T-helper 2 cell treated with Interferon-gamma antibody and Interleukin-4, amounts not matched to agents 5 μg/mL and 100 μg/mL, for 36 hours (primary cell): ENCODE results near the gene ZNF710.

Experiments used
- DNase-seq: peaks from one replicate; pipeline ENCODE4 v3.0.0; 2021; ENCODE audit warnings: low spot score
- H3K27ac Mint-ChIP-seq: one replicate; pipeline ENCODE4 v1.8.0; 2021; ENCODE audit warnings: mild to moderate bottlenecking, mixed read lengths
- H3K27me3 Mint-ChIP-seq: one replicate; pipeline ENCODE4 v1.8.0; 2021; ENCODE audit warnings: low read depth, mixed read lengths
- H3K36me3 Mint-ChIP-seq: one replicate; pipeline ENCODE4 v1.8.0; 2021; ENCODE audit warnings: low read depth, mixed read lengths
- H3K4me1 Mint-ChIP-seq: one replicate; pipeline ENCODE4 v1.8.0; 2021; ENCODE audit warnings: low read depth, mixed read lengths
- H3K4me3 Mint-ChIP-seq: one replicate; pipeline ENCODE4 v1.8.0; 2022; ENCODE audit warnings: mild to moderate bottlenecking, moderate library complexity, mixed read lengths
- H3K9me3 Mint-ChIP-seq: one replicate; pipeline ENCODE4 v1.8.0; 2021; ENCODE audit warnings: mixed read lengths

Gene ZNF710

DNA sequence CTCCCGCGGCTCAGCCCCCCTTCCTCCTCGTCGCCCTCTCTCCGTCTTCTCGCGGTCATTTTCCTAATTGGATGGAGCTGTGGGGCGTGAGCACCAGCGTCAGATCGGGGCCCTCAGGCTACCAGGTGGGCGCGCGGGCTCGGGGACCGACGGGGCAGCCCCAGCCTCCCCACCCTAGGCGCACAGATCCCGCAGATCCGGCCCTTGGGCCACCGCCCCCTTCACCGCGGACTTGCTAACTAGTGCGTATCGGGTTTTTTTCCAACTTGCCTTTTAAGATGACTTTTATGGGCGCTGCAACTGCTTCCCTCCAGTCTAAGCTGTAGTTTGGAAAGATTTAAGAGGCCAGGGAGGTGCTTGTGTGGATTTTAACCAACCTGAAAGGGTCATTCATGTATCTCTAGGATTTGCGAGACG lies 1.3 kb downstream of the ZNF710 start:
- Mint-ChIP-seq H3K36me3 (peaks cover 21% of the 10 kb centered on the region), H3K27me3 (peaks cover 2% of the 10 kb centered on the region), H3K4me3 (peak overlapping the region; percentile 79), H3K27ac (peak overlapping the region; percentile 84), H3K9me3 (no peaks in the 10 kb centered on the region), H3K4me1 (peaks cover 50% of the 10 kb centered on the region)
- DNase-seq = peak; percentile 55

DNA sequence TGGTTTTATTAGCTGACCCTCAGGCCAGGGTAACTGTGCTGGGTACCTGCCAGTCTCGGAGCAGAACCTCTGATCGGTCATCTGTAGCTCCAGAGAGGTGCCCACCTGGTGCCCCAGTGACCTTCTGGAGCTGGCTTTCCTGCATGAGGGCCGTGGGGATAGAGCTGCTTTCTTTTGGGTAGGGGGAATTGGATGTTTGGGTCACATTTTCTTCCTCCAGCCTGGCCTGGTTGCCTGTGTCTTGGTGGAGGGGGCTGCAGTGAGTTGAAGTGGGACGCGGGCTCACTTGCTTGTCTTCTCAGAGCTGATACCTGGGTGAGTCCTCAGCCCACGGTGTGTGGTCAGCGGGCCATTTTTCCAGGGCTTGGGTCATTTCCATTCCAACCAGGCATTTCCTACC lies 2.6 kb downstream of the ZNF710 start:
- DNase-seq = no peak
- Mint-ChIP-seq H3K4me3 (peak overlapping the region; percentile 79), H3K9me3 (no peaks in the 10 kb centered on the region), H3K4me1 (peaks cover 56% of the 10 kb centered on the region), H3K27ac (peak overlapping the region; percentile 2), H3K27me3 (peaks cover 2% of the 10 kb centered on the region), H3K36me3 (peaks cover 24% of the 10 kb centered on the region)

GRCh38 chr15:90004252-90004651 lies 3.1 kb downstream of the ZNF710 start:
- no peak for DNase-seq
- Mint-ChIP-seq H3K4me1 (peaks cover 52% of the 10 kb centered on the region), H3K4me3 (peak overlapping the region; percentile 79), H3K27me3 (no peaks in the 10 kb centered on the region), H3K9me3 (no peaks in the 10 kb centered on the region), H3K36me3 (peaks cover 28% of the 10 kb centered on the region), H3K27ac (no peak overlapping the region)

DNA sequence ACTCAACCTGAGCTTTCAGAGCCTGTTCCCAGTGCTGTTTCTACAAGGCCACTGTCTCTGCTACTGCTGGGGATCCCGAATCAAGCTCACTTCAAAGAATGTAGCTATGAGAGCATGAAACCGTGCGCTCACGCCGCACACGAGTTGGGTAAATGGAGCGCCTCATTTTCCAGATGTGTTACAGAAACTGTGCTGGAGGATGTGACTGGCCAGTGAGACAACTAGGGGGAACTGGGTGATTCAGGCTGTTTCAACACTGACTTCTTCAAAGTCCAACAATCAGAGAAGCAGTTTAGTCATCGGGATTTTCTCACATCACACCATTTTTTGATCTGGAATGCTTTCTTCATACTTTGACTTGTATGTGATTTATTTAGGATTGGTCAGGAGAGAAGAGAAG lies 3.5 kb downstream of the ZNF710 start:
- Mint-ChIP-seq H3K27ac (no peak overlapping the region), H3K27me3 (no peaks in the 10 kb centered on the region), H3K4me1 (peaks cover 55% of the 10 kb centered on the region), H3K4me3 (no peak overlapping the region), H3K36me3 (peaks cover 32% of the 10 kb centered on the region), H3K9me3 (no peaks in the 10 kb centered on the region)
- peak; percentile 43 for DNase-seq

DNA sequence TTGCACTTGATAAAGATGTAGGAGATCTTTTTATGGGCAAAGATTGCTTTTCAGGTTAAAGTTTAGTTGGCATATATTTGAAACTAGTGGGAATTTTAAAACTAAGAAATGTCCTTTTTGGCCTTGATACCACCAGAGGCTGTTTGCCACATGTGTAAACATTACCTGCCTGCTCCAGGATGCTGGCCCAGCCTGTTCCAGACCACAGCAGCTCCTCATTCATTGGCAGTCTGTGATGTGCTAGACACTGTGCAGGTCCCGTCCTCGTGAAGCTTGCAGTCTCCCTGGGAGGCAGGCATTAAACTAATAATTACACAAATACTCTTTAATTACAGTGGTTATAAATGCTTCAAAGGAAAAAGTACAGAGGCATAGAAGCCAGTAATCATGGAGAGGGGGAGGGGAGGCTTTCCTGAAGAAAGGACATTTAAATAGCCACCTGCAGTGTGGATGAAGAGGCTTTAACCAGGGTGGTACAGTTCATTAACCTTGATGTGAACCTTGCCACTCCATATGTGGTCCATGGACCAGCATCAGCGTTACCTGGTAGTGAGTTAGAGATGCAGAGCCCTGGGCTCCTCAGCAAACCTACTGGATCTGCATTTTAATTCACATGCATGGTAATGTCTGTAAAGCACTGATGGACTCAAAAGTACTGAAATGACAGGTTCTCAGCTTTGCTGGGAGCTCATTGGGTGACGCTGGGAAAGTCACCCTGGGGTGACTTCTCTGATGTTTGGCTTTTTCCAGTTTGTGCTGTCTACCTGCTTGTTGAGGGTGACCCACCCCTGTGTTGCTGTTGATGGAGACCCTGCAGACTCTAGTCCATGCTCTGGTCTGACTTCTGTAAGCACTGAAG lies 5.3 kb downstream of the ZNF710 start:
- no peak overlapping the region for H3K27ac Mint-ChIP-seq
- H3K27me3 Mint-ChIP-seq = no peaks in the 10 kb centered on the region
- H3K4me3 Mint-ChIP-seq = no peak overlapping the region
- no peak for DNase-seq
- H3K36me3 Mint-ChIP-seq = peaks cover 35% of the 10 kb centered on the region
- H3K4me1 Mint-ChIP-seq = peaks cover 53% of the 10 kb centered on the region
- peaks cover 4% of the 10 kb centered on the region for H3K9me3 Mint-ChIP-seq

- Mint-ChIP-seq H3K27me3 (no peaks in the 10 kb centered on the region), H3K9me3 (peaks cover 7% of the 10 kb centered on the region), H3K36me3 (peaks cover 39% of the 10 kb centered on the region), H3K27ac (peak overlapping the region; percentile 28), H3K4me3 (no peak overlapping the region), H3K4me1 (peaks cover 53% of the 10 kb centered on the region)
- no peak for DNase-seq
Measured at GRCh38 chr15:90007076-90007460, 5.9 kb downstream of the ZNF710 start.

DNA sequence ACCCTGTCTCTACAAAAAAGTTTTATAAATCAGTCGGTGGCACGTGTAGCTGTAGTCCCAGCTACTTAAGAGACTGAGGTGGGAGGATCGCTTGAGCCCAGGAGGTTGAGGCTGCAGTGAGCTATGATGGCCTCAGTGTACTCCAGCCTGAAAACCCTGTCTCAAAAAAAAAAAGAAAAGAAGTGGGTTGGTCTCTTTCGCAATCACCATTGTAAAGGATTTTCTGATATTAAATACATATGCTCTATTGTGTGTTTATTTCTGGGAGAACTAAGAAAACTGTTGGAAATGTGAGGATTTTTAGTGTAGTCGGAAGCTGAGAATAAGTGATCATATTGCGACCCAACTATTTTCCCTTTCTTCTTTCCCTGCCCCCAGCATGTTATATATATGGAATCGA lies 7.5 kb downstream of the ZNF710 start:
- Mint-ChIP-seq H3K4me3 (no peak overlapping the region), H3K27me3 (no peaks in the 10 kb centered on the region), H3K4me1 (peaks cover 55% of the 10 kb centered on the region), H3K36me3 (peaks cover 46% of the 10 kb centered on the region), H3K27ac (no peak overlapping the region), H3K9me3 (peaks cover 17% of the 10 kb centered on the region)
- no peak for DNase-seq

DNA sequence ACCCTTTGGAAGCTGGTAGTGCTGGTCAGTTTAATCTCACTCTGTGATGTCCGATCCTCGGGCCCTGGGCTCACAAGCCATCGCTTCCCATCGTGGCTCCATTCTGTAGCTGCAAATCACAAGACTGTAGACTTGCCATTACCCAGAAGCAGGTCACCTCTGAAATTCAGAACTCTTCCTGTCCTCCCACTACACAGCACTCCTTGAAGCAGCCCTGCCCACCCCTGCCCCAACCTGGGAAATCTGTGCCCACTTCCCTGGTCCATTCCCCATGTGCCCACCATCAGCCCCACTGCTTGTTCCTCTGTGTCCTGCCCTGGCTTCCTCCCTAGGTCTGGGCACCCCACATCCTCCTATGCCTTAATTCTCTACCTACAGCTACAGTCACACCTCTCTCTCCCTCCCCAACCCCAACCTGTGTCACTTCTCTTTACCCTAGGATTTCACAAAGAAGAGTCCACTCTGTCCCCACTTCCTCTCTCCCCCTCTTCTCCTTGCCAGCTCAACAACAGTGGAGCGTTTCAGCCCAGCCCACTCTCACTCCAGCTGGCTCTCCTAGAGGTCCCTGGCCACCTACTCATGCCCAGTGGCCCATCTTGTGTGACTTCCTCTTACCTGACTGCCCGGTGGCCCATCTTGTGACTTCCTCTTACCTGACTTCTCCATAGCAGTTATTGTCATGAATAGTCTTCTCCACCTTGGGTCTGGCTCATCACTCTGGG lies 8.3 kb downstream of the ZNF710 start:
- no peak for DNase-seq
- no peak overlapping the region for H3K4me3 Mint-ChIP-seq

DNA sequence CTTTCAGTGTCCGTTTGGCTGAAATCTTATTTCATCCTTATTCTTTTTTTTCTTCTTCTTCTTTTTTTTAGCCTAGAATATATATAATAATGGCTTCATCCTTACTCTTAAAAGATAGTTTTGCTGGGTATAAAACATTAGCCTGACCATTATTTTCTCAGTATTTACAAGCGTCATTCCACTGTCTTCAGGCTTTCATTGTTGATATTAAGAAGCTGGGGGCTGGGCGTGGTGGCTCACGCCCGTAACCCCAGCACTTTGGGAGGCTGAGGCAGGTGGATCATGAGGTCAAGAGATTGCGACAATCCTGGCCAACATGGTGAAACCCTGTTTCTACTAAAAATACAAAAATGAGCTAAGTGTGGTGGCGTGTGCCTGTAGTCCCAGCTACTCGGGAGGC lies 10.6 kb downstream of the ZNF710 start:
- Mint-ChIP-seq H3K27me3 (no peaks in the 10 kb centered on the region), H3K27ac (no peak overlapping the region), H3K4me3 (no peak overlapping the region), H3K4me1 (peaks cover 35% of the 10 kb centered on the region), H3K36me3 (peaks cover 38% of the 10 kb centered on the region), H3K9me3 (peaks cover 25% of the 10 kb centered on the region)
- DNase-seq = no peak

More for the DNA sequence above, 8.3 kb downstream of the ZNF710 start:
- peaks cover 25% of the 10 kb centered on the region for H3K9me3 Mint-ChIP-seq
- peaks cover 54% of the 10 kb centered on the region for H3K4me1 Mint-ChIP-seq
- no peaks in the 10 kb centered on the region for H3K27me3 Mint-ChIP-seq
- H3K36me3 Mint-ChIP-seq = peaks cover 46% of the 10 kb centered on the region
- H3K27ac Mint-ChIP-seq = peak overlapping the region; percentile 23

DNA sequence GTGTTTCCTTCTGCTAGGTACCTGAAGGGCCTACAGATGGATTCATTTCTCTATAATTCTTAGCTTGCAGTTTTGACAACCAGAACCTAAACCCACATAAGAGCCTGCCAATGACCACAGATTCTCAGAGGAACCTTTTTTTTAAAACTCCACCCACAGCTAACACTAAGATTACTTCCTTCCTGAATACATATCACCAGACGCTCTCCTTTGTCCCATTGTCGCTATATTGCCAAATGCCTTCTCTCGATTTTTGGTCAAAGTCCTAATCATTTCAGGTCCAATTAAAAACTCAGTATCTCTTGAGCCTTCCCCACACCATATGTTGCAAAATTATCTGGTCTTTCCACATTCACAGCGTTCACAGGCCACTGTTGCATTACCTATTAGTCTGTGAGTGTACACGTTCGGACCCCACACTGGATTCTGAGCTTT lies 12.4 kb downstream of the ZNF710 start:
- peaks cover 38% of the 10 kb centered on the region for H3K36me3 Mint-ChIP-seq
- DNase-seq = no peak
- H3K27me3 Mint-ChIP-seq = no peaks in the 10 kb centered on the region
- H3K4me1 Mint-ChIP-seq = peaks cover 30% of the 10 kb centered on the region
- H3K9me3 Mint-ChIP-seq = peaks cover 25% of the 10 kb centered on the region
- peak overlapping the region; percentile 57 for H3K4me3 Mint-ChIP-seq
- H3K27ac Mint-ChIP-seq = peak overlapping the region; percentile 72

- H3K27ac Mint-ChIP-seq = no peak overlapping the region
- no peak overlapping the region for H3K4me3 Mint-ChIP-seq
- no peaks in the 10 kb centered on the region for H3K27me3 Mint-ChIP-seq
- no peak for DNase-seq
- H3K36me3 Mint-ChIP-seq = peaks cover 23% of the 10 kb centered on the region
- H3K4me1 Mint-ChIP-seq = peaks cover 24% of the 10 kb centered on the region
- peaks cover 25% of the 10 kb centered on the region for H3K9me3 Mint-ChIP-seq
Measured at GRCh38 chr15:90015294-90015693, 14.2 kb downstream of the ZNF710 start.

DNA sequence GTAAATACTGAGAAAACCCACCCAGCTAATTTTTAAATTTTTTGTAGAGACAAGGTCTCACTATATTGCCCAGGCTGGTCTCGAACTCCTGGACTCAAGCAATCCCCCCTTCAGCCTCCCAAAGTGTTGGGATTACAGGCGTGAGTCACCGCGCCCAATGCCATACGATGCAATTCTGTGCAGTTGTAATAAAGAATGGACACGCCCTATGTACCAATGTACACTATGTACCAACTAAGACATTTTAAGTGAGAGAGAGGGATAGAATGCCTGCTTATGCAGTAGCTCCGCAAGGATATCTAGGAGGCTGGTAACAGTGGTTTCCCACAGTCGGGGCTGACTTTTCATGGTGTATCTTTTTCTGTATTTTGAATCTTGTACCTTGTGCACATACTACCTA lies 14.6 kb downstream of the ZNF710 start:
- DNase-seq = no peak
- H3K4me1 Mint-ChIP-seq = peaks cover 26% of the 10 kb centered on the region
- peaks cover 25% of the 10 kb centered on the region for H3K9me3 Mint-ChIP-seq
- no peak overlapping the region for H3K27ac Mint-ChIP-seq
- H3K27me3 Mint-ChIP-seq = no peaks in the 10 kb centered on the region
- no peak overlapping the region for H3K4me3 Mint-ChIP-seq
- H3K36me3 Mint-ChIP-seq = peaks cover 23% of the 10 kb centered on the region

DNA sequence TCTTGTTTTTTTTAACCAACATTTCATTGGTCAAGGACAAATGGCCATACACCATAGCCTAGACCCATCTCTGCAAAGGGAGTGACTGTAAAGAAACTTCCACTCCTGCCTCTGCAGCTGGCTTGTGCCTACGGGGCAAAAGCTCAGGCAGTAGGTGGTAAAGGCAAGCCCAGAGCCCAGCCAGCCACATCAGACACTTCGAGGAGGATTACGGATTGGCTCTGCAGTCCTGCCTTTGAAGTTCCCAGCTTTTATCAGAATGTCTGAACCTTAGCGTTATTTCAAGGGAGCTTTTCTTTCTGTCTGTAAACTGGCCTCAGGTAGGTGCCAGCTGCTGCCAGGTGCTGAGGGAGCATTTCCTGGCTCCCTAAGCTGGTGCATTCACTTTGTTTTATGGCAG lies 15.6 kb downstream of the ZNF710 start:
- no peak overlapping the region for H3K4me3 Mint-ChIP-seq
- peaks cover 29% of the 10 kb centered on the region for H3K4me1 Mint-ChIP-seq
- H3K27me3 Mint-ChIP-seq = no peaks in the 10 kb centered on the region
- peaks cover 20% of the 10 kb centered on the region for H3K36me3 Mint-ChIP-seq
- DNase-seq = no peak
- H3K27ac Mint-ChIP-seq = no peak overlapping the region
- H3K9me3 Mint-ChIP-seq = peaks cover 18% of the 10 kb centered on the region

GRCh38 chr15:90018216-90018831 lies 17.2 kb downstream of the ZNF710 start:
- Mint-ChIP-seq H3K27me3 (no peaks in the 10 kb centered on the region), H3K4me1 (peaks cover 28% of the 10 kb centered on the region), H3K9me3 (peaks cover 10% of the 10 kb centered on the region), H3K36me3 (peaks cover 12% of the 10 kb centered on the region), H3K4me3 (no peak overlapping the region), H3K27ac (no peak overlapping the region)
- DNase-seq = no peak
